Osteocyte (in vitro differentiated cells): ENCODE results near the gene SLC28A1. TPM values are rescaled to one million over a fixed set of nuclear protein-coding genes. Genes with fewer than 3 reads are reported as not detected.

Source experiments
- DNase-seq: peaks from one replicate; pipeline ENCODE4 v3.0.0; 2021; ENCODE audit warnings: mixed read lengths; ENCODE audit not compliant: unreplicated experiment; ENCODE audit errors: extremely low spot score
- H3K27ac Mint-ChIP-seq: one replicate; pipeline ENCODE4 v1.8.0; 2021; ENCODE audit warnings: mild to moderate bottlenecking, mixed read lengths; ENCODE audit not compliant: unreplicated experiment
- H3K27me3 Mint-ChIP-seq: one replicate; pipeline ENCODE4 v1.8.0; 2021; ENCODE audit warnings: mixed read lengths; ENCODE audit not compliant: unreplicated experiment
- H3K36me3 Mint-ChIP-seq: one replicate; pipeline ENCODE4 v1.8.0; 2021; ENCODE audit warnings: mixed read lengths; ENCODE audit not compliant: unreplicated experiment
- H3K4me1 Mint-ChIP-seq: one replicate; pipeline ENCODE4 v1.8.0; 2021; ENCODE audit warnings: mixed read lengths; ENCODE audit not compliant: unreplicated experiment
- H3K4me3 Mint-ChIP-seq: one replicate; pipeline ENCODE4 v1.8.0; 2021; ENCODE audit warnings: mild to moderate bottlenecking, moderate library complexity, mixed read lengths; ENCODE audit not compliant: unreplicated experiment
- H3K9me3 Mint-ChIP-seq: one replicate; pipeline ENCODE4 v1.8.0; 2021; ENCODE audit warnings: mixed read lengths; ENCODE audit not compliant: unreplicated experiment
- total RNA-seq: library from RNA; stranded (reverse); gene quantifications from 2 replicates; pipeline ENCODE4 v1.2.1, GENCODE V29; 2021
- TF ChIP-seq, protein P1 (sequence below): fragments of 200-600 bp; sonication (generic); IDR thresholded peaks from 2 replicates; pipeline ENCODE4 v1.5.0; 2021; ENCODE audit warnings: antibody characterized with exemption, mild to moderate bottlenecking, moderate library complexity

The SLC28A1 gene
- total RNA-seq, 1 donor from 2014 or later: not detected

DNA sequence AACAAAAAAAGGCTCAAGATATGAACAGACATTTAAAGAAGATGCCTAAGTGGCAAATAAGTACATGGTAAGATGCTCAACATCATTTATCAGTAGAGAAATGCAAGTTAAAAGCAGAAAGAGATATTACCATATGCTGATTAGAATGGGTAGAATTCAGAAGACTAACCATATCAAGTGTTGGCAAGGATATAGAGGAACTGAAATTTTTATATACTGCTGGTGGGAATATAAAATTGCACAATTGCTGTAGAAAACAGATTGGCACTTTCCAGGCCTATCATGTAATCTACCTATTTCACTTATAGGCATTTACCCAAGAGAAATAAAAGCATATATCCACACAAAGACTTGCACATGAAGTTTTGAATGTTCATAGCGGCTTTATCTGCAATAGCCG is 17.1 kb downstream of the SLC28A1 start:
- no peaks in the 10 kb centered on the region for H3K36me3 Mint-ChIP-seq
- TF ChIP-seq, protein P1, sequence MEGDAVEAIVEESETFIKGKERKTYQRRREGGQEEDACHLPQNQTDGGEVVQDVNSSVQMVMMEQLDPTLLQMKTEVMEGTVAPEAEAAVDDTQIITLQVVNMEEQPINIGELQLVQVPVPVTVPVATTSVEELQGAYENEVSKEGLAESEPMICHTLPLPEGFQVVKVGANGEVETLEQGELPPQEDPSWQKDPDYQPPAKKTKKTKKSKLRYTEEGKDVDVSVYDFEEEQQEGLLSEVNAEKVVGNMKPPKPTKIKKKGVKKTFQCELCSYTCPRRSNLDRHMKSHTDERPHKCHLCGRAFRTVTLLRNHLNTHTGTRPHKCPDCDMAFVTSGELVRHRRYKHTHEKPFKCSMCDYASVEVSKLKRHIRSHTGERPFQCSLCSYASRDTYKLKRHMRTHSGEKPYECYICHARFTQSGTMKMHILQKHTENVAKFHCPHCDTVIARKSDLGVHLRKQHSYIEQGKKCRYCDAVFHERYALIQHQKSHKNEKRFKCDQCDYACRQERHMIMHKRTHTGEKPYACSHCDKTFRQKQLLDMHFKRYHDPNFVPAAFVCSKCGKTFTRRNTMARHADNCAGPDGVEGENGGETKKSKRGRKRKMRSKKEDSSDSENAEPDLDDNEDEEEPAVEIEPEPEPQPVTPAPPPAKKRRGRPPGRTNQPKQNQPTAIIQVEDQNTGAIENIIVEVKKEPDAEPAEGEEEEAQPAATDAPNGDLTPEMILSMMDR: no peak
- H3K9me3 Mint-ChIP-seq: no peaks in the 10 kb centered on the region
- H3K4me1 Mint-ChIP-seq: no peaks in the 10 kb centered on the region
- no peak for DNase-seq
- H3K4me3 Mint-ChIP-seq: no peak overlapping the region
- H3K27me3 Mint-ChIP-seq: peaks cover 24% of the 10 kb centered on the region
- no peak overlapping the region for H3K27ac Mint-ChIP-seq

DNA sequence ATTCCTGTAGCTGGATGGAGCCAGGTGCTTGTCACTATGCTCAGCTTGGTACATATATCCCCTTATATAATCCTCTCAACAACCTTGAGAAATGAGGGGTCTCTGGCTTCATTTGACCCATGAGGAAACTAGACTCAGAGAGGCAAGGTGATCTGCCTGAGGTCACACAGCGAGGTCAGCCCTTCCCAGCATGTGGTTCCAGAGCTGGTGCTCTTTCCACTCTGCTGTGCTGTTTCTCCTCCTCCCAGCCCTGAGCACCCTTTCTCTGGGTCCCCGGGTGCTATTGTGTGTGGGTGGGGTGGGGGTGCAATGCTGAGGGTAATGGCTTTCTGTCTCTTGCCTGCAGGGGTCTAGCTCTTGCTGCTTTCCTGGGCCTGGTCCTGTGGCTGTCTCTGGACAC is 19.3 kb downstream of the SLC28A1 start:
- Mint-ChIP-seq H3K27ac (no peak overlapping the region), H3K27me3 (peaks cover 13% of the 10 kb centered on the region), H3K4me1 (peaks cover 3% of the 10 kb centered on the region), H3K36me3 (no peaks in the 10 kb centered on the region), H3K9me3 (no peaks in the 10 kb centered on the region), H3K4me3 (no peak overlapping the region)
- TF ChIP-seq, protein P1: no peak
- DNase-seq: no peak

DNA sequence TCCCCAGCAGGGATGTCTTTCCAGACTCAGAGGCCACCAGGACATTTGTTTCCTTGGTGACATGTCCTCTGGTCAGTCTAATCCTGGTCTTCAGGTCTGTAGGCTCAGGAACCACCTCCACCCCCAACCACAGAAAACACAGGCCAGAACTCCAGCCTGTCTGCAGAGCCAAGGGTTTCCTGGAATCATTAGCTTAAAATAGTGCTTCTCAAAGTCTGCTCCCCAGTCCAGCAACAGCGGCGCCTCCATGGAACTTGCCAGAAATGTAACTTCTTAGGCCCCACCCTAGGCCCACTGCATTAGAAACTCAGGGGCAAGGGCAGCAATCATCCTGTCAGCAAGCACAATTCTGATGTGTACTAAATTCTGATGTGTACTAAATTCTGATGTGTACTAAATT is 20.0 kb downstream of the SLC28A1 start:
- TF ChIP-seq, protein P1: no peak
- Mint-ChIP-seq H3K9me3 (no peaks in the 10 kb centered on the region), H3K27ac (no peak overlapping the region), H3K36me3 (no peaks in the 10 kb centered on the region), H3K27me3 (peaks cover 6% of the 10 kb centered on the region), H3K4me3 (no peak overlapping the region), H3K4me1 (peaks cover 5% of the 10 kb centered on the region)
- no peak for DNase-seq

DNA sequence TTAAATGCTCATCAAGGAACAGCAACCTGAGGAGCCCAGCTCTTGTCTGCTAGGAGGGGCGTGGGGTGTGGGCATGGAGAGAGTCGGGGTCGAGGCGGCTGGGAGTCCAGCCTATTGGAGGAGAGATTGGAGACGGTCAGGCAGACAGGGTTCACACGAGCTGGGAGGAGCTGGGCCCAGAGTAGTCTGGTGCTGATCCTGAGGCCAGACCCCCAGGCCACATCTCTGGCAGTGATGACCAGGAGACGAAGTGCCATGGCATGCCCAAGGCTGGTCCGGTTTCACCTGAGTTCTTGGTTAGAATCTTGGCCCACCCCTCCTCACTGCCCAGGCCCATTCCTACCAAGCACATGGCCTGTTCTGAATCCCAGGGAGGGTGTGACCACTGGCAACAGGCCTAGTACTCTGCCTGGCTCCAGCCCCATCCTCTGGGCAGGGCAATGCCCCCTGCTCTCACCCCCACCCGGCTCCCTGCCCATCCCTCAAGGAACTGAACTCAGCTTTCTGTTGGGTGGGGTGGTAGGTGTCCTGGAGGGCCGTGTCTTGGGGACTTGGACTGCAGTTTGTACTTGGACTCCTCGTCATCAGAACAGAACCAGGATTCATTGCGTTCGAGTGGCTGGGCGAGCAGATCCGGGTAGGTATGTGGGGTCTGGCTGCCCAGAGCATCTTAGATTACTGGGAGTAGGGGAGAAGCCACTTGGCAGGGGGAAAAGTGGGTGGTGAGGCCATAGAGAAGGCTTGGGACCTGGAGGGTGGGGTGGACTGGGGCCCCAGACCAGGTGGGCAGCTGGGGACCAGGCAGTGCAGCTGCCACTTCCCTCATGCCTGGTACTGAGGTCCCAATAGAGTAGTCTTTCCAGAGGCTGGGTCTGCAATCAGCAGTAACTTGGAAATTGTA is 20.8 kb downstream of the SLC28A1 start:
- Mint-ChIP-seq H3K4me1 (peaks cover 5% of the 10 kb centered on the region), H3K36me3 (no peaks in the 10 kb centered on the region), H3K9me3 (no peaks in the 10 kb centered on the region), H3K27ac (no peak overlapping the region), H3K4me3 (no peak overlapping the region), H3K27me3 (no peaks in the 10 kb centered on the region)
- TF ChIP-seq, protein P1: no peak
- no peak for DNase-seq

DNA sequence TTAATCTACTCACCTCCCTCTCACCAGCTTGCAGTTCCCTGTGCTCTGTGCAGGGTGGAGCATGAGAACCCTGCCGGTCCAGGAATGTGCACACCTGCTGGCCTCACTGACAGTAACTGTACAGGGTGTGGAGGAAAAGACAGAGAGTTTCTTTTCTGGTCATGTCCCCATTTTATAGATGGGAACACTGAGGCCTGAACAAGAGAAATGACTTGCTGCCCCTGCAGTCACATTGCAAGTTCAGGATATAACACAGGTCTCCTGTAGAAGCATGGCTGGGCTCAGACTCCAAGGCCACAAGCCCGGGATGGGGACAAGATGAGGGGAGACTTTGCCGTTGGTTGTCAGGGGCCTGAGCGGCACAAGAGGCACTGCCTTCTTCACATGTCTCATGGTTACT is 23.3 kb downstream of the SLC28A1 start:
- H3K27me3 Mint-ChIP-seq: no peaks in the 10 kb centered on the region
- H3K4me1 Mint-ChIP-seq: peaks cover 24% of the 10 kb centered on the region
- TF ChIP-seq, protein P1: no peak
- H3K9me3 Mint-ChIP-seq: no peaks in the 10 kb centered on the region
- no peak overlapping the region for H3K27ac Mint-ChIP-seq
- DNase-seq: no peak
- H3K36me3 Mint-ChIP-seq: no peaks in the 10 kb centered on the region
- no peak overlapping the region for H3K4me3 Mint-ChIP-seq
